NCI-H2196 treated with DMSO at 0.1 percent for 48 hours (cell line): ENCODE measurements around the gene TREML1.

ENCODE experiments used
- DNase-seq: peaks from one replicate; lab custom pipeline; 2025; ENCODE audit not compliant: unreplicated experiment; lab: John Stamatoyannopoulos, UW

TREML1 gene

DNA sequence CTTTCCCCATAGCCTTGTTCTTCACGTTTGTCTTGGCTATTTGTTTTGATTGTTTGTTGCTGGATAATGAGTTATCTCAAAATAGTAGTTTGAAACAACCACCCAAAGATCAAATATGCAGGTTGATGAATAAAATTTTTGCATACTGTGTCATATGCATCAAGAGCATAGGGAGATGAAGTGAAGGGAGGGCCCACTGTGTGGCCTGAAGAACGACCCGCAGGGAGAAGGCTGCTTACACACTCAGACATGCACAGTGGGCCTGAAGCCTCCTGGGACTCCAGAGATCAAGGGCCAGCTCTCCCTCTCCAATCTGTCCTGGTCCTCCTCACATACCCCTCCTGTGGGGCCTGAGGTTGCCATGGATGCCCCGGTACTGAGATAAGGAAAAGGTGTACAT lies 25.0 kb upstream of the TREML1 start:
- DNase-seq: no peak

DNA sequence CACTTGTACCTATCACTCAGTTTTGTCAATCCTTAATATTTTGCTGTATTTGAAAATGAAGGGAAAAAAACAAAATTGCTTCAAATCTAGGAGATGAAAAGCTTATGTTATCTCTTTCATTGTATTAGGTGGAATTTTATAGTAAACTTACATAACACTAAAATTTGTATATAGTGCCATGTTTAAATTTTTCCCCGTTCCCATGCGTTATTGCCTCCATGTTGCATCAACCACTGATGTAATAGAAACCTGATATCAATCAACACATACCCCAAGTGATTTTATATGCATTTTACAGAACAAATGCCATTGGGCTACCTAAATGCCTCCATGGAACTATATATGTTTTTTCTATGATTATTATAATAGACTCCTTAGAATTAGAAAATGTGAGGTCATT lies 23.5 kb upstream of the TREML1 start:
- no peak for DNase-seq

DNA sequence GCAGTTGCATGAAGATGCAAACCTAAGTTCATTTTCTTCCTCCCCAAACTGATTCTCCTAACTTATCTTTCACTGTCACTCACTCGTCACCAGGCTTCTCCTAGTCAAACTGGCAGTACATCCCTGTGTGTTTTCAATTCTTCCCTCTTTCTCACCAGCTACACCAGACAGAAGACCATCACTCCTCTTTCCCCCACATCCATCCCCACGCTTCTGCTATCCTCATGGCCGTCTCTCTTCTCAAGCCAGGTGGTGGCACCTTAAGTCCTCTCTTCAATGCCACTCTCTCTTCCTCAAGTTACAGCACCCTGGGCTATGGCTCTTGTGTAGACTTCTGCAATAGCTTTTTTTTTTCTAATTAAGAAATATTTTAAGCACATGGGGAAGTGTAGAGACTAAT lies 23.1 kb upstream of the TREML1 start:
- no peak for DNase-seq

DNA sequence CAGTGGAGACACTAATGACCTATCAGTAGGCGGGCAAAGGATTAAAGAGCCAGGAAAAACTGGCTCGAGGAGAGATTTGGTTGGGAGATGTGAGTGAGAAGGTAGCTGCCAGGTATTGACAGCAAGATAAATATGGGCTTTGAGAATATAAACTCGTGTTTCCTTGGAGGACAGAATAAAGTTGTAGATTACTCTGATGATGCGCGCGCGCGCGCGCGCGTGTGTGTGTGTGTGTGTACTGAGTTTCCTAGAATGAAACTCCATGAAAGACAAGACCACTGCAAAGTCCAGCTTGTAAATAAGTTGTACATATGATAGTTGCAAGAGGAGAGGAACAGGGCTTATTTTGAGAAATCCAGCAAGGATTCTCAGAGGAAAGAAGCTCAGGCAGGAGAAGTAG lies 22.0 kb upstream of the TREML1 start:
- DNase-seq: no peak

DNA sequence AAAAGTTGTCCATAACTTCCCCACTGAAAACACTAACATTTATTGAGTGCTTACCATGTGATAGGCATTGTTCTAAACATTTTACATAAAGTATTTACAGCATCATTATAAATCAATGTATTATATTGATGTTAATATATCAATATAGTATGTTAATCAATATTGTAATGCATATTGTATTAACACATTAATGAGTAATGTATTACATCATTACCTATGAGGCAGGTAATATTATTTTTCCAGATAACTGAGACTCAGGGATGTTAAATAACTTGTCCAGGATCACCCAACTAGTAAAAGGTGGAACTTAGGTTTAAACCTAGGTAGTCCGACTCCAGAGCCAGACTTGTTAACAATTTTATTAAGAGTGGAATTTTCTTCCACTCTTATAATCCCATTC lies 20.9 kb upstream of the TREML1 start:
- no peak for DNase-seq

DNA sequence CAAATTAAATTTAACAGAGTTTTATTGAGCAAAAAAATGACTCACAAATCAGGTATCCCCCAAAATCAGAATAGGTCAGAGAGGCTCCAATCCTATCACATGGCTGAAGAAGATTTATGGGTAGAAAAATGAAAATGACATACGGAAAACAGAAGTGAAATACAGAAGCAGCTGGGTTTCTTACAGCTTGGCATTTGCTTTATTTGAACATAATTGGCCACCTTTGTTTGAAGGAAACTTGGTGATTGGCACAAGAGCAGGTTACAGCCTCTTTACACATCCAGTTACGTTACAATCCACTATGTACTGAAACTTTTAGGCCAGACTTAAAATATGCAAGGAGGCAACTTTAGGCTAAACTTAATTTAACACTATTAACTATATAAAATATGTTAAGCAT lies 20.5 kb upstream of the TREML1 start:
- no peak for DNase-seq

DNA sequence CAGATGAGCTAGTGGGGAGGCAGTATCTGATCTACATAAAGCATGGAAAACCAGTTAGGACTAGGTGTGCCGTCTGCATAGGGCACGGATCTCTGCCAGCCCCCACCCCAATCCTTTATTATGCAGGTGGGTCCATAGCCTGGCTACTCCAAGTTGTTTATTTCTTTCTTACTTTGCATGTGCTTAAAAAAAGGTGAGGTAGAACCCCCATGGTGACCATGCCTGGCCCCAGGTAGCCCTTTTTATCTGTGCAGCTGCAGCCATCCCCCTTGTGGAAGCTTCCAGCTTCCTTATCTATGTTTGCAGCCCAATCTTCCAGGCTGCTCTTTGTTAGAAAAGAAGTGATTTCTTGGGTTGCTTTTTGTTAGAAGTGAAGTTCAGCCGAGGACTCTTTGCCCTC lies 17.8 kb upstream of the TREML1 start:
- DNase-seq: no peak

DNA sequence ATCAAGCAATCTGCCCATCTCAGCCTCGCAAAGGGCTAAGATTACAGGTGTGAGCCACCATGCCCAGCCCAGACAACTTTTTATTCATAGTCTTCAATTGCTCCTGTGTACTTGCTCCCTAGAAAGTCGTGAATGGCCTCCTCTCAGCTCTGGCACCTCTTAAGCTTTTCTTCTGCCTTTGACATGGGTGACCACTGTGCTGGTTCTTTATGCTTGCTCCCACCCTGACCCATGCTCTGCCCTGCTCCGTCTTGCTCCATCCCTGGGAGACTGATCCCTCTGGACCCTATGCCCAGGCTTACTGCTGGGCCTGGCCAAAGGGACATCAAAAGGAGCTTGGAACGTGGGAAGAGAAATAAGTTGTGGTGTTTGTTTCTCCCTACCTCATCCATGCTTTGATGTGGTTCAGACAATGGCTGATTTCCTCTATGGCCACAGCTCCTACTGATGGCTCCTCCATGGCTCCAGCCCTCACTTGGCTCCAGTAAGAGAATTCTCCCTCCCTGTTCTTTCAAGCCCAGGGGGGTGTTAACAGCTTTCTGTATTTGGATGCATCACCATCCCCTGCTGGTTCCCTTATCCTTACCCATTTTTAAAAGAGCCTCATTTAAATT lies 16.5 kb upstream of the TREML1 start:
- DNase-seq: no peak

DNA sequence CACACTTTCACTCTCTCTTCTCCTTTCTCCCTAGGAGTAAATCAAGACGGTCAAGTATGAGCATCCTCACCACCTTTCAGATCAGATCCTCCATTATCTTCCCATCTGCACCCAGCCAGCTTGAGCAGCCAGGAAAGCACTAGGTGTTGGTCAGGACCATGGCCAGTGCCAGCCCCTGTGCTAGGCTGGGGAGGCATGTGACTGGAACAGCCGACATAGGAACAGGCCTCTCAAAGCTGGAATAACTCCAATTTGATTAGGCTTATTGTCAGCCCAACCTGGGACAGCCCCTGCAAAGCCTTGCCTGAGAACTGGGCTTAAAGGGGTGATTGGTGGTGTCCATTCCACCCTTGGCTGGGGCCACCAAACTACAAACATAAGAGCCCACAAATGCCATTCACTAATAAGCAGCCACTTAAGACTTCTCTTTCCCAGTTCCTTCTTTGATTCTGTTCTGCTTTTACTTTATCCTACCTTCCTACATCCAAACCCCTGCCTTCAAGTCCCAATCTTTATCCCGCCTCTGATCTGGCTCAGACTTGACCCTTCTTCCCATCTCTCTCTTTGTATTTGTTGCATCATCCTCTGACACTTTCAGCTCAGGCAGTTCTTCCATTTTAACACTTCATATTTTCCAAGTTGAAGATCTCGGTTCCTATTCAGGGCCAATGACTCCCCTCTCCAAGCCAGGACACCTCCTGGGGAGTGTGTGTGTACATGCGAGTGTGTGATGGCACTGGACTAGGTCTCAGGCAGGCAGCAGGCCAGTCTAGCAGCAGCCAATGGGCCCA lies 13.2 kb upstream of the TREML1 start:
- DNase-seq: no peak

DNA sequence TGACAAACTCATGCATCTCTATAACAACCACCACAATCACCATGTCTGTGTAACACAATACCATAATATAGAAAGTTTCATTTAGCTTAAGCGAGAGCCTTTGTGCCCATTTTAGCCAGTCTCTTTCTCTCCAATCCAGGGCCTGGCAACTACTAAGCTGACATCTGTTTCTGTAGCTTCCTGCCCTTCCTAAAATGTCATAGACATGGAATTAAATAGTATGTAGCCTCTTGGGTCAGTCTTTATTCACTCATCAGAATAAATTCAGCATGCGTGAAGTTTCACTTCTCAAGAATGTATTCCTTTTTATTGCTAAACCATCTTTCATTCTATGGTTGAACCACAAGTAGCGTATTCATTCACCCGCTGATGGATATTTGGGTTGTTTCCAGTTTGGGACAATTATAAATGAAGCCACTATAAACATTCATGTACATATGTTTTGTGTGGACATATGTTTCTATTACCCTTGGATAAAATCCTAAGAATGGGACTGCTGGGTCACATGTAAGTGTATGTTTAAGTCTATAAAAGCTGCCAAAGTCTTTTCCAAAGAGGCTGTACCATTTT lies 10.5 kb upstream of the TREML1 start:
- DNase-seq: no peak

DNA sequence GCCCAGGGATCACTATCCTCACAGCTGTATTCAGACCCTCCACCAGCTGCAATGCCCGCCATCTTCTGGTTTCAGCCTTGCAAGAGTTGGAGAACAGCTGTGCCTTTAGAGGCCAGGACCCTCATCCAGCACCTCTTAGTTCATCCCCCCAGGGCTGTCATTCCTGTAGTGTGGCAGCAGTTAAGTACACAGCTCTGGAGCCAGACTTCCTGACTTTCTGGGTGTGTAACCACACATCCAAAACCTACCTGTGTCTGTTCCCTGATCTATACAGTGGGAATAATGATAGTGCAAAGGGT lies 9.2 kb upstream of the TREML1 start:
- DNase-seq: no peak

DNA sequence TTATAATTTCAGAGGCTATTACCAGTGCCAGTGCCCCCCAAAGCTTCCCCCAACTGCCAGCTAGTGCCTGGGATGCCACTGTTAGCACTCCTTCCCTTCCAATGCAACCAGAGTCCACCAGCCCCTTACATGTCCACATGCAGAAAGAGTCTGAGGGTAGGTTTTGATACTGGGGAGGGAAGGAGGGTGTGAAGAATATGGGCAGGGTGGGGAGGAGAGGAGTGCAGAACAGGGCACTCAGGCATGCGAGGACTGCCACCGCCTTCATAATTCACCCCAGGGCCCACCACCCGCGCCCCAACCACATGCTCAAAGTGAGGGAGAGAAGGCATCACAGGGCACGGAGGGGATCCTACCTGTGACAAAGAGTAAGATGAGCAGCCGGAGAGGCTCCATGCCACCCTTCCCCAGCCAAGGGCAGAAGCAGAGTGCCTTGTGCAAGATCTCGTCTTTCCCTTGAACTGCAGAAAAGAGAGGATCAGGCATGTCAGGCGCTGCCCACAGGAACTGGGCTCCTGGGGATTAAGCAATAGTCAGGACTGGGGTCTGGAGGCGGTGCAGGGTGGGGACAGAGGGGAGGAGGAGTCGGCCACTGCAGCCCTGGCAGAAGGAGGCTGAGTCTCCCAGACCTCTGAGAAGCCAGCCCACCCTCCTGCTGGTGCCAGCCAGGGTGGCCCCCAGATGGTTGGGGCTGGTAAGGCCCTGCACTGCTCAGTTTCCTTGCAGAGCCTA lies 8.7 kb upstream of the TREML1 start, which contains the start of gene TREM2:
TSS of gene TREM2 (minus strand) at position 430 of the 732 bp plus-strand sequence. CDS start at position 396, 34 bp downstream.
- DNase-seq: no peak

DNA sequence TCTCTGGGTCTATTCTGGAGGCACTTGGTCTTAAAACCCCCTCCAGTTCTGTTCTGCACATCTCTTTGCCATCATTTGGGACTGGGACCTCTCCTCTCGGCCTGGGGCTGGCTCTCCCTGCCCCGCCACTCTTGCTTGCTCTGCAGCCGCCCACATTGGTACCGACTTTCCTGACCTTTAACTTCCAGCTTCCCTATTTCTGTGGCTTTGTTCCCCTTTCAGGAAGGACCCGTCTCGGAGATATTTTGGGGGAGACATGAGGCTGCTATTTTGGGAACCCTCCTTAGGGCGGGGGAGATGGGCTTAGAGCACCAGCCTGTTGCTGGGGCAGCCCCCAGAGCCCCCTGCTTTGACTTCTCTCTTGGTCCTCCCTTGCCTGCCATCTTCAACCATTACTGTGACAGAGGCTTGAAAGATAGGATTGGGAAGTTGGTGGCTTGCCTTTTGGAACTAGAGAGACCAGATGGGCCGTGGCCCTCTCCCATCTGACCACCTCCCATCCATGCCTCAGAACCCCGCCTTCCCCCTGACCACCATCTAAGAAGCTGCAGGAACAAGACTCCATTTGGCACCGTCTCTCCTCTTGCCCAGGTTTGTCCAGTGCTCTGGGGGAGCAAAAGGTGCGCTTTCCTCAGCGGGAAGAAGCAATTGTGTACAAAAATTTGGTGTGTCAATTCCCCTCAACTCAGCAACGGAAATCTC lies 7.9 kb upstream of the TREML1 start:
- DNase-seq: no peak

DNA sequence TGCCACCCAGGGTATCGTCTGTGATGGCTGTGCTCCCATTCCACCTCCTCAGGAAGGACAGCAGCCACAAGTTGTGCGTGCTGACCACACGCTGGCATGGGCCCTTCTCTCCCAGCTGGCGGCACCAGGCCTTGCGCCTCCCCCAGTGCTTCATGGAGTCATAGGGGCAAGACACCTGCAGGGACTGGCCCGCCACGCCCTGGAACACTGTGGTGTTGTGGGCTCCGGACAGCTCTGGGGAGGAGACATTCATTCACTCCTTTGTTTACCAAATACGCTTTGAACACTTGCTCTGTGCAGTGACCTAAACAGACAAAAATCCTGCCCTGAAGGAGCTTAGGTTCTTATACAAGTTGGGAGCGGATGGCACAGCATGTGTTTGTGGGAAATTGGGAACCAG lies 7.2 kb upstream of the TREML1 start:
- no peak for DNase-seq

DNA sequence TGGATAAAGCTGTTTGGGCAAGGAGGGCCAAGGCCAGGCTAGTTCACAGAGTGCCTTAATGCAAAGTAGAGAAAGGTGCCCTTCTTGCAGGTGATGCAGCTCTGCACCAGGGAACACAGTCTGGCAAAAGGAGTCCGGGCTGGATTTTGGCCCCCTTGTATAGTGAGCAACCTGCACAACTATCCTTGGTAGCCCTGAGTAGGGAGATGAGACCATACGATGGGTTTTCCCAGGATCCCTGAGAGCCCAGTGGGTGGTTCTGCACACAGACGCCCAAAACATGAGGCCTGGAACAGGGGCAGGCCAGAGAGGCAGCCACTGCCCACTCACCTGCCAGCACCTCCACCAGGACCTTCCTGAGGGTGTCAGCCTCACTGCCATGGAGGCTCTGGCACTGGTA lies 6.8 kb upstream of the TREML1 start:
- no peak for DNase-seq

DNA sequence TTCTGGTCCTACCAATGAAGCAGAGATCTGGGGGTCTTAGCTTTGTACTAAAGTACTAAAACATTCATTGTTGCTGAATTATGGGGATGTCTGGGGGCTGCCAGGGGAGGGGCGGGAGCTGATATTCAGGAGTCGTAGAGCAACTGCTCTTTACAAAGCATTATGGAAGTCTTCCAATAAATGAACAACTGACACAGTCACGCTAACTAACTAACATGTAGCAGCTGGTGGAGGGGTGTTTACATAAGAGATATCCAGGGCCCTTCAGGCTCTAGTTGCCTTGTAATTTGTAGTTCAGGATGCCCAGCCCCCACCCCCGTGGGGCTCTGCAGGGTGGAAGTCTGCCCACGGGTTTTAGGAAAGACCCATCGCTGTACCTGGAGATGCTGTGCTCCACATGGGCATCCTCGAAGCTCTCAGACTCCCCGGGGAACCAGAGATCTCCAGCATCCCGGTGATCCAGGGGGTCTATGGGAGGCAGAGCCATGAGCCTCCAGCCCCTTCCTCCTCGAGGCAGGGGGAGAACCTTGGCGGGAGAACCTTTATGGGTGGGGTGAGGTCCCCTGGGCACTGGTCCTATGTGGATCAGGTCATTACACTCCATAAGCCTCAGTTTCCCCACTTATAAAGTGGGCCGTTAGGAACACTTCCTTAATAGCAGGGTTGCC lies 5.4 kb upstream of the TREML1 start:
- no peak for DNase-seq

DNA sequence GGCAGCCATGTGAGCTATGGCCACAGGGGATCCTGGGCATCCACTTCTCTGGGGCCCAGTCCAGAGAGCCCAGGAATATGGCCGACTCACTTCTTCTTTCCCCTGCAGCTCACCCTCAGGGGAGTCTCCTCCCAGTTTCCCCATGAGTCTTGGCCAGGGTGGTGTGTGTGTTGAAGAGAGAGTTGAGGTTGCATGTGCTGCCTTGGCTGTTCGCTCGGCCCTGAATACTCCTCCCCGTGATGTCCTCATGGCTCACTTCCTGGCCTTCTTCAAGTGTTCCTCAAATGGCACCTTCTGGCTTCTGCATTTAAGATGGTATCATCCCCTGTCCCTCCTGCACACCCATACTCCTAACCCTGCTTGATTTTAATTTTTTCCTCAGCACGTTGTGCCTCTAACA lies 3.2 kb upstream of the TREML1 start:
- no peak for DNase-seq

DNA sequence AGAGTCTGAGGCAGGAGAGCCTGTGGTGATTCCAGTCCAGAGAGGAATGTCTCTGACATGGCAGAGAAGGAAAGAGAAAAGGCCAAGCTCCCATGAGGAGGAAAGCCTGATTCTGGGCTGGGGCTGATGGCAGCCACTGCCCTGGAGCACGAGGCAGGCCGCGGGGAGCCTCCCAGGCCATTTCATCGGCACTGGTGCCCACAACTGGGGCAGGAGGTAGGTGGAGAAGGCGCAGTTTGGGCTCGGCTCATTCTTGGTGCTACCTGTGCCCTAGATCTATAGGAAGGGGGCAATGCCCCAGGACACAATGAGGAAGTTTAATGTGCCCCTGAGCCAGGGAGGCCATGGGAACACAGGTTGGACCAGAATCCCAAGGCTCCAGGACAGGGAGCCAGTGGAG lies 2.6 kb upstream of the TREML1 start:
- DNase-seq: no peak

DNA sequence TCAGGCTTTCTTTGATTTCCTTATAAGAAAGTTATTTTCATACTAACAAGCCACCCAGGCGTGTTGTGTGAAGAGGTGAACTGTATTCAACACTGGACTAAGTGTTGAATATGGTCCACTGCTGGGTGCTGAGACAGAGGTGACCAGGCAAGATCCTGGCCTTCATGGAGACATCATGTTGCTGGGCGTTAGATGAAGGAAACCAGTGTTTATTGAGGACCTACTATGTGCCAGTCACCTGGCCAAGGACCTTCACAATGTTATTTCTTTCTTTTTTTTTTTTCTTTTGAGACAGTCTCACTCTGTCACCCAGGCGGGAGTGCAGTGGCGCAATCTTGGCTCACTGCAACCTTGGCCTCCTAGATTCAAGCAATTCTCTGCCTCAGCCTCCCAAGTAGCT lies 1.9 kb upstream of the TREML1 start:
- no peak for DNase-seq

DNA sequence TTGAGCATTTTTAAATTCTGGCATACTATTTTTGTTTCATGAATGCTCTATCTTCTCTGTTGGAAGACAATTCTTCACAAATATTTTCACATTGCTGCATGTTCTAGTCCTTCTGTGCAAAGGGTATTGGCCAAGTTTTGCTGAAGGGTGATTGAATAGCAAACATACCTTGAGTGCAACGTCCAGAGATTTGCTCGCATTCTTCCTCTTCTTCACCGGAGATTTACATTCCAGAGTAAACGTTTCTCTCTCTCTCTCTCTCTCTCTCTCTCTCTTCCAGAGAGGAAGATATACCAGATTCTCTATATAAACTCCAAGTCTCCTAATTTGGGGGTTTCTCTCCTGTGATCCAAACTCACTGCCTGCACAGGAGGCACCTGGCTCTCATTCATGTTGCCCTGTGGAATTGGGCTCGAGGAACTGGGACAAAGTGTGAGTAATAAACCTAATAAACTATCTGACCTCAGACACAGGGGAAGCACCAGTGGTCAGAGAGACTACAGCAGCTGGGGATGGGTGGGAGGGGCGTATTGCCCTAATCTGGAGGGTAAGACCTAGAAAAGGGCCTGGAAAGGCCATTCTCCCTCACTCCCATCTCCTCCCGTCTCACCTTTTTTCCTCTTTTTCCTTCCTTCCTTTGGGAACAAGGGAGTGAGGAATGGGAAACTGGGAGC lies 1.1 kb upstream of the TREML1 start:
- DNase-seq: no peak
